NT2/D1 (cell line): Measurements from ENCODE around the gene KSR1.

Source experiments
- SUZ12 ChIP-seq: IDR thresholded peaks from 2 replicates; pipeline ENCODE4 v1.6.1; 2011; ENCODE audit not compliant: insufficient read length, insufficient read depth; ENCODE audit errors: extremely low read depth
- YY1 ChIP-seq: IDR thresholded peaks from 2 replicates; pipeline ENCODE4 v1.6.1; 2011; ENCODE audit not compliant: insufficient read length, insufficient read depth
- ZNF274 ChIP-seq: IDR thresholded peaks from 2 replicates; pipeline ENCODE4 v1.6.1; 2011; ENCODE audit warnings: mild to moderate bottlenecking, low read depth, low read length

DNA sequence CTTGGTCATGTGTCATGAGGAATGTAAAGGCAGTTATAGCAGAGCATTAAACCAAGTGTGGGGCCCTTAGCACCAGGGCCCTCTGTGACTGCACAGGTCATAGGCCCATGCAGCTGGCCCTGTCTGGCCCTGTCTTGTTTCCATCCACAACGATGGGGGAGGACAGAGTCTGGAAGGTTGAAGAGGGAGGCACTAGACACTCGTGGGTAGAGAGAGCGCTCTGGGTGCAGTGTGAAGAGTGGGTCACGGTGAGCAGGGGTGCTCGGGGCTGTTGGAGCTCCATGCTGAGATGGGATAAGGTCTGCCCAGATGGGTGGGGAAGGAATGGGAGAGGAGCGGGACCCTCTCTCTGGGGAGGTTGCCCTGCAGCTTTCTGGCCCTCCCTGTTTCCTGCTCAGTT lies 12.8 kb upstream of the KSR1 start:
- no peak for TF ChIP-seq YY1
- no peak for TF ChIP-seq ZNF274
- TF ChIP-seq SUZ12: no peak
